Transverse colon (tissue), 4 donors: ENCODE data around the gene NXPH2. TPM values are rescaled to one million over a fixed set of nuclear protein-coding genes. Genes with fewer than 3 reads are reported as not detected.

Source experiments
- DNase-seq: peaks from one replicate; pipeline ENCODE4 v3.0.0-alpha.2; 2019
- H3K27ac ChIP-seq, 4 donors: fragments of 200-600 bp; sonication (generic); 2 replicates each; pipeline ENCODE4 v1.5.1; 2016 to 2018; ENCODE audit warnings: inconsistent platforms in 4 of 4
- H3K27me3 ChIP-seq: fragments of 200-600 bp; sonication (generic); 2 replicates; pipeline ENCODE4 v1.5.1; 2017; ENCODE audit warnings: inconsistent platforms
- H3K36me3 ChIP-seq, 4 donors: fragments of 200-600 bp; sonication (generic); 2 replicates each; pipeline ENCODE4 v1.5.1; 2017 to 2019; ENCODE audit warnings: inconsistent platforms in 4 of 4
- H3K4me1 ChIP-seq, 4 donors: fragments of 200-600 bp; sonication (generic); 2 replicates each; pipeline ENCODE4 v1.5.1; 2017 to 2020; ENCODE audit warnings: inconsistent platforms in 4 of 4
- H3K4me3 ChIP-seq, 4 donors: fragments of 200-600 bp; sonication (generic); 1 replicate in 1 of 4; 2 replicates in 3 of 4; pipeline versions ENCODE4 v1.5.1 to v1.6.1; 2017 to 2019; ENCODE audit warnings: inconsistent platforms in 4 of 4
- H3K9me3 ChIP-seq, 2 donors: fragments of 200-600 bp; sonication (generic); 2 replicates each; pipeline ENCODE4 v1.5.1; 2017 to 2019; ENCODE audit warnings: inconsistent platforms in 2 of 2
- CTCF ChIP-seq, 5 experiments: fragments of 200-600 bp in 3 of 5; fragments of 450-650 bp in 2 of 5; sonication (generic) in 3 of 5; IDR thresholded peaks; 1 replicate in 2 of 5; 2 replicates in 3 of 5; pipeline ENCODE4 v1.5.1; 2016 to 2017; ENCODE audit warnings: antibody characterized with exemption in 5 of 5, inconsistent platforms in 3 of 5, mild to moderate bottlenecking in 2 of 5, moderate library complexity in 1 of 5
- EP300 ChIP-seq: sonication (generic); formaldehyde crosslinking; IDR thresholded peaks from one replicate; pipeline ENCODE4 v1.6.1; 2017; ENCODE audit warnings: antibody characterized with exemption, low read depth
- POLR2A ChIP-seq: fragments of 450-650 bp; IDR thresholded peaks from one replicate; pipeline ENCODE4 v1.6.1; 2016; ENCODE audit warnings: antibody characterized with exemption, mild to moderate bottlenecking, moderate library complexity
- POLR2AphosphoS5 ChIP-seq, 3 donors: sonication (generic); formaldehyde crosslinking; IDR thresholded peaks; one replicate each; pipeline ENCODE4 v1.6.1; 2016; ENCODE audit warnings: antibody characterized with exemption in 3 of 3
- WGBS, 2 donors: methylation state at CpG; one replicate each; pipeline ENCODE4 v1.1.5; 2018; ENCODE audit warnings: low coverage in 1 of 2; 5-methylcytosine and 5-hydroxymethylcytosine counted together
- in situ Hi-C, 4 donors: fragments of 200-750 bp; cut with MboI; loops; one replicate each; pipeline versions ENCODE4 v1.15.0 to v1.15.1; 2017; ENCODE audit warnings: low sequenced_read_pairs in 3 of 4, low pct_ligation_motif_present in 1 of 4, low pct_unique_long_range_greater_than_20kb in 1 of 4
- intact Hi-C: fragments of 100-400 bp; cut with DNase I; formaldehyde crosslinking; loops from one replicate; pipeline ENCODE4 v1.15.1; 2023; ENCODE audit warnings: low total_unique reads
- total RNA-seq, 4 donors: library from RNA; depleted of rRNA; stranded (reverse); fragments of >200 nt; gene quantifications; one replicate each; pipeline ENCODE4 v1.1.0, GENCODE V29; 2016

NXPH2 gene
- total RNA-seq, 4 donors from 2014 or later, result not detected

- no peaks in the 10 kb centered on the region for H3K4me1 ChIP-seq
- TF ChIP-seq EP300 (no peak), CTCF (IDR thresholded peaks at IDR 0.05) (no peak), POLR2AphosphoS5 (IDR thresholded peaks at IDR 0.05) (no peak), POLR2A (no peak)
These were observed 55.3 kb downstream of the NXPH2 start for GRCh38 chr2:138724729-138725459.

GRCh38 chr2:138724327-138724726 lies 55.9 kb downstream of the NXPH2 start:
- no peaks in the 10 kb centered on the region for H3K9me3 ChIP-seq
- 79% methylated on average over 2 of the region's 2 CpGs; no CpG with 5 or more reads in 1 of the 2 donors for WGBS, 2 donors
- no peak overlapping the region for H3K27ac ChIP-seq
- no peak overlapping the region for H3K4me3 ChIP-seq
- no peaks in the 10 kb centered on the region for H3K4me1 ChIP-seq
- DNase-seq, result no peak
- in situ Hi-C loops (no loop called here), intact Hi-C loops (no loop called here)
- H3K27me3 ChIP-seq, result no peaks in the 10 kb centered on the region
- TF ChIP-seq POLR2AphosphoS5 (IDR thresholded peaks at IDR 0.05) (no peak), POLR2A (no peak), EP300 (no peak), CTCF (IDR thresholded peaks at IDR 0.05) (no peak)
- no peaks in the 10 kb centered on the region for H3K36me3 ChIP-seq

More at GRCh38 chr2:138724729-138725459, 55.3 kb downstream of the NXPH2 start:
- WGBS, 2 donors, result 55 to 60% methylated on average over 2 of the region's 2 CpGs
- intact Hi-C loops, result no loop called here
- H3K36me3 ChIP-seq, result no peaks in the 10 kb centered on the region
- H3K27ac ChIP-seq, result no peak overlapping the region
- no peak overlapping the region for H3K4me3 ChIP-seq
- in situ Hi-C loops, result no loop called here
- no peak for DNase-seq
- no peaks in the 10 kb centered on the region for H3K9me3 ChIP-seq
- H3K27me3 ChIP-seq, result no peaks in the 10 kb centered on the region

DNA sequence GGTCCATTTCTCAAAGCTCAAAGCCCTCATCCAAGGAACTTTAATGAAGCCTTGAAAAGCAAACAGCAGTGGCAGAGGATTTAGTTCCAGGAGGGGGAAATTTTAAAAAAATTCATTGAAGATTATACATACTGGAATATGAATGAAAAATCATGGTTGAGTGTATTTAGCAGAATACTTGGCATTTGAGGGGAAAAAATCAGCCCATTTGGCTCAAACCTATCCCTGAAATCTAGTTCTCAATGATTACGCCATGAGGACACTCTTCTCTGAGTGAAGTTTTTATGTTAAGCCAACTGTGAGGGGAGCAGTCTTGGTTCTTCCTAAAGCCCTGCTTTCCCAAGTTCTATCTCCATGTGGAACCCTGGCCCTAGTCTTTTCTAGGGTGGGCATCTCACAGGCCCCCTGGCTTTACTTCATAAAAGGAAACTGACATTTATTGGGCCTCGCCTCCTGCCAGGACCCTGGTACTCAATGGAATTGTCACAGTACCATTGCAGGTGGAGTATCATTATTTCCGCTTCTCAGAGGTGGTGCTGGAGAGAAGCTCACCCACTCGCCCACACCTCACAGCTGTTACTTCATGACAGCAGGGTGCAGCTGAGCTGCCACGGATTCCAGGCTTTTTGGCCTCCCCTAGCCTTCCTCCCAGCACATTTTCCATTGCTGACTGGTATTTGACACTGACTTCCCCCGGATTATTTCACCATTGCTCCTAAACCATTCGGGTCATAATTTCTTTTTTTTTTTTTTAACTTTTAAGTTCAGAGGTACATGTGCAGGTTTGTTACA lies 56.8 kb downstream of the NXPH2 start:
- H3K36me3 ChIP-seq, result no peaks in the 10 kb centered on the region
- 65 to 85% methylated on average over 3 to 7 of the region's 7 CpGs for WGBS, 2 donors
- intact Hi-C loops, result no loop called here
- H3K4me3 ChIP-seq, result no peak overlapping the region
- no peak for DNase-seq
- H3K27ac ChIP-seq, result no peak overlapping the region
- in situ Hi-C loops, result no loop called here
- no peaks in the 10 kb centered on the region for H3K9me3 ChIP-seq
- no peak for TF ChIP-seq EP300
- TF ChIP-seq CTCF (IDR thresholded peaks at IDR 0.05), result no peak
- TF ChIP-seq POLR2AphosphoS5 (IDR thresholded peaks at IDR 0.05), result no peak
- TF ChIP-seq POLR2A, result no peak
- no peaks in the 10 kb centered on the region for H3K4me1 ChIP-seq
- H3K27me3 ChIP-seq, result no peaks in the 10 kb centered on the region

- Histone ChIP-seq H3K27ac (no peak overlapping the region), H3K4me3 (no peak overlapping the region), H3K9me3 (no peaks in the 10 kb centered on the region), H3K36me3 (no peaks in the 10 kb centered on the region), H3K4me1 (no peaks in the 10 kb centered on the region), H3K27me3 (no peaks in the 10 kb centered on the region)
- WGBS, 2 donors, result 72% methylated on average over 4 of the region's 4 CpGs; no CpG with 5 or more reads in 1 of the 2 donors
- TF ChIP-seq POLR2A (no peak), POLR2AphosphoS5 (IDR thresholded peaks at IDR 0.05) (no peak)
- intact Hi-C loops, result no loop called here
- in situ Hi-C loops, result no loop called here
- no peak for DNase-seq
These were observed 57.9 kb downstream of the NXPH2 start for GRCh38 chr2:138722316-138722715.
